Epithelial cell of prostate (primary cell): ENCODE measurements around the gene MSANTD2.

Experiments used
- DNase-seq: peaks from one replicate; pipeline ENCODE4 v3.0.0-alpha.2; 2011; ENCODE audit warnings: low read depth, low spot score
- H3K27ac ChIP-seq: fragments of 450-650 bp; 2 replicates; pipeline ENCODE4 v1.5.1; 2017; ENCODE audit warnings: mild to moderate bottlenecking

The MSANTD2 gene

DNA sequence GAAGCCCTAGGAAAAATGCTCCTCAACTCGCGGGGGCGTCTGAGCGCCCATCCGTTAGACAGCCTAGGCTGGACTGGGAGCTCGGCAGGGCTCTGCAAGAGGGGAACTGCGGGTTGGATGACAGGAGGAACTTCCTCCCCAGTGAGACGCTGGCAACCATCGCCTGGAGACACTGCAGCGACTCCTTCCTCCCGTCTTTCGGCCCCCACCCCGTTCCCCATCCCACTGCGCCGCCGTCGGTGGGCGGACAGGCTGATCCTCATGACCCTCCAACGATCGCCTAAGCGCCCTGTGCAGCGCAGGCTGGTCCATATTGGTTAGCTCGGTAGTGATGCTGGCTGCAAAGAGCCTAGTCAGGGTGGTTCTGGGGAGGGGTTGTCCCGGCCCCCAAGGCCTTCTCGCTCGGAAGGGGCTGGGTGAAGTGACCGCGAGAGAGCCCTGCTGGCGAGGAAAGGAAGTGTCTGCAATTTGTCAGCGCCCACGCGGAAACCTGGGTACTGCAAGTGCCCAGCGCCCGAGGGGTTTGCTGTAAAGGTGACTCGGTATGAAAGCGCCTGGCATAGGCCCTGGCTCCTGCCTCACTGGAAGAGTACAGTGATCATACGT is 59.8 kb downstream of the MSANTD2 start:
- no peak for DNase-seq
- no peak overlapping the region for H3K27ac ChIP-seq

DNA sequence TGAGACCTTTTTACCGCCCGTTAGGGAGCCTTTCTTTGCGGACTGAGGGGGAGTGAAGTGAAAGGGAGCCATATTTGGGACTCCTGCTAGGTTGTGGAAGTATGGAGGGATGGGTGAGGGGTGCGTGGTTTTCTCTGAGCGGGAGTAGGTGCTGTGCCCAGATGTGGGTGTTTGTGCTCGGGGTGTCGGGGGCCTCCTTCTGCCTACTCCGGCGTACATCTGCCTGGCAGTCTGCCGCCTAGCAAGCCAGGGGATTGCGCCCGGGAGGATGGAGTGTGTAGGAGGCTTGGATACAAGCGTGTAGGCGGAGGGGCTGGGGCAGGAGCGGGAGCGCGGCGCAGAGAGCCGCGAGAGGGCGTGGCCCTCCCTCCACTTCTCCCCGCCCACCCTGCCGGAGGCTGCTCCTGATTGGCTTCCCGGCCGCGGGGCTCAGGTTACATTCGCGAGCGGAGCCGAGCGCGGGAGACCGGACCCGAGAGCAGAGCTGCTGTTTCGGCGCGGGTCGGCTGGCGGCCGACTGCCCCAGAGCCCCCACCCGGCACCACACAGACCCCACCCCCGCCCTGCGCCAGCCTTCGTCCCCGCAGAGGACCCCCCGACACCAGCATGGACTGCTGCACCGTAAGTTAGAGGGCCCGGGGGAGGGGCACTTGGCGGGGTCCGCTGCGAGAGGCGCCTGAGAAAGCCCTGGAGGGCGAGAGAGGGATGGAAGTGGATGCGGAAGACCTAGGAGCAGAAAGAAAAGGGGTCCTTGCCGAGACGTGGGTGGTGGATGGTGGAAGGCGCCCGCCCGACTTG is 60.5 kb downstream of the MSANTD2 start, which contains the start of gene NRGN:
TSS of gene NRGN (plus strand) at position 464 of the 798 bp plus-strand sequence. CDS start at position 607, 143 bp downstream.
- DNase-seq, result no peak
- no peak within 1 kb of the TSS for H3K27ac ChIP-seq

- H3K27ac ChIP-seq, result no peak overlapping the region
- DNase-seq, result no peak
Observed at GRCh38 chr11:124738713-124739478, 61.3 kb downstream of the MSANTD2 start.

- DNase-seq, result no peak
- H3K27ac ChIP-seq, result no peak overlapping the region
Observed at GRCh38 chr11:124737638-124738305, 62.4 kb downstream of the MSANTD2 start.

DNA sequence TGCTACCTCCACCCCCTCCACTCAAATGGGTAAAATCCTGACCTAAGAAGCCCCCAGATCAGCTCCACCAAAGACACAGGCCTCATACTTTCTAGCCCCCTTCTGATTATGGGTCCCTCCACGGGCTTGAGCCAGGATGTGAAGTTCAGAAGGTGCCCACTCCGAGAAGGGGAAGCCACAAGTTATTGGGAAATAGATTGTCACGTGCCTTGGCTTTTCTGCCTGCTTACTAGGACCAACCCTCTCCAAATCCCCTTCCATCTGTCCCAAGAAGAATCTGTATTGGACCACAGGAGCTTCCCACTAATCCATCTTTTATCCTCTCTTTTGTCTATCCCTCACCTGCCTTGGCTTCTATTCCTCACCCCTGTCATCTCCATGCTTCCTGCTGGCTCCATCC is 63.5 kb downstream of the MSANTD2 start:
- no peak for DNase-seq
- no peak overlapping the region for H3K27ac ChIP-seq

GRCh38 chr11:124732230-124732629 is 68.0 kb downstream of the MSANTD2 start:
- DNase-seq, result no peak
- no peak overlapping the region for H3K27ac ChIP-seq

- no peak overlapping the region for H3K27ac ChIP-seq
- DNase-seq, result no peak
Observed at GRCh38 chr11:124729571-124729970, 70.6 kb downstream of the MSANTD2 start.

- DNase-seq, result no peak
- H3K27ac ChIP-seq, result no peak overlapping the region
Observed at GRCh38 chr11:124728134-124728533, 72.1 kb downstream of the MSANTD2 start.

GRCh38 chr11:124727474-124727873 is 72.7 kb downstream of the MSANTD2 start:
- no peak for DNase-seq
- H3K27ac ChIP-seq, result no peak overlapping the region

DNA sequence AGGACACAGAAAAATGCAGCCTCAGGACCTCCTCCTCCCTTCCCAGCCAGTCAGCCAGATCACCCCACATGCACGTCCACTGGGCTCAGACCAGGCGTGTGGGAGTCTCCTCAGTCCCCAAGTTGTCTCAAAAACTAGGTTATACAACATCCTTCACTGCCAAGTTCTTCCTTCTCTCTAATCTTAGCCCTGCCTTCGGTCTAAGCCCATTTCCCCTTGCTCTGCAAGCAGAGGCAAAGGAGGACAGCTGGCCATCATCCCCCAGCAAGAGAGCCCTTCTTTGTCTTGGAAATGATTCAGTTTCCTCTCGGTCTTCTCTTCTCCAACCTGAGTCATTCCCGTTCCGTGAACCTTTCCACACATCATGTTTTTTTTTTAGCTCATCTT is 74.5 kb downstream of the MSANTD2 start:
- no peak overlapping the region for H3K27ac ChIP-seq
- DNase-seq, result peak; percentile 14

- no peak overlapping the region for H3K27ac ChIP-seq
- no peak for DNase-seq
Observed at GRCh38 chr11:124724979-124725718, 75.1 kb downstream of the MSANTD2 start.

DNA sequence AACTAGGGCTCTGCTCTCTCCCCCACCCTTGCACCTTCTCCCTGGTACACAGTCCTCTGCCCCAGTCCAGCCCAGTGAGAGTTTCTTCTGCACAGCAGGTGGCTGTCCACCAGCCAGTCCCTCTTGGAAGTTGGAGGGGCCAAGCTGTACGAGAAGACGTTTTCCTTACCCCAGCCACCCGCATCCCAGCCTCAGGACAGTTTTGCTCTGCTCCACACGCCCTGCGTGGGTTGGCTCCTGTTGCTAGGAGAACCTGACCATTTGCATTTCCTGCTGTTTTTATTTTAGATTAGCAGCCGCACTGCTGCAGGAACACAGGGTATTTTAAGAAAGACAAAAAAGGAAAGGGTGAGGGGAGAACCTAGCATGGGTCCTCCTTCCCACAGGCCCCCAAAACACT is 78.0 kb downstream of the MSANTD2 start:
- H3K27ac ChIP-seq, result no peak overlapping the region
- DNase-seq, result no peak

DNA sequence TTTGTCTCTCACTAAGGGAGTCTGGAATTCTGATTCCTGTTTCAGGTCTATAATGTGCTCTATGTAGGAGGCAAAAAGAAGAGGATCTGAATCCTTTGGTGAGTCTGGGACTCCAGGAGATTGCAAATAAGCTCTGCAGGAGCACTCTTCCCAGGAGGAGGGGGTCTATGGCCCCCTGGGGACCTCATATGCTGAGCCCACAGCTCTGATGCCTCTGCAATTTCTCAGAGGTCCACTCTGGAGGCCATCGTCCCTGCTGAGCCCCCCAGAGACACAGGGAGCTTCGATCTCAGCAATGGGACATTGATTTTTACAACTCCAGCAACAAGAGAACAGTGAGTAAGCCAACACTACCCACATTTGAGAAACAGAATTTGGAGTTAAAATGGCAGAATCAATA is 80.7 kb downstream of the MSANTD2 start:
- no peak for DNase-seq
- no peak overlapping the region for H3K27ac ChIP-seq

- no peak for DNase-seq
- H3K27ac ChIP-seq, result no peak overlapping the region
Observed at GRCh38 chr11:124718801-124719200, 81.4 kb downstream of the MSANTD2 start.

GRCh38 chr11:124717786-124718651 is 82.2 kb downstream of the MSANTD2 start:
- no peak for DNase-seq
- no peak overlapping the region for H3K27ac ChIP-seq

DNA sequence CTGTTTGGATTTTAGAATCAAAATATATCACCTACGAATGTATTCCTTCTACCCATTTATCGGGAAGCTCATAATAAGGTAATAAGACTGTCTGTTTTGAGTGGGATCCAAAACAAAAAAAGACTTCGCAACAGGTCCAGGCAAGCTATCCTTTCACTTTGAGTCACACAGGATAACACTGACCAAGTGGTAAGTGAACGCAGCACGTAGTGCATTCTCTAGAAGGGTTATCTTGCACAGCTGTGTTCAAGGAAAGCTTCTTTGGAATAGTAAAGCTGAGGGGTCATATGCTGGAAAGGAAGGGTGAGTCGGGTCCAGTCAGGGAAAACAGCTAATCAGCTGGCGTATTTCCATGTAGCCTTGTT is 82.8 kb downstream of the MSANTD2 start:
- H3K27ac ChIP-seq, result peak overlapping the region; percentile 14

DNA sequence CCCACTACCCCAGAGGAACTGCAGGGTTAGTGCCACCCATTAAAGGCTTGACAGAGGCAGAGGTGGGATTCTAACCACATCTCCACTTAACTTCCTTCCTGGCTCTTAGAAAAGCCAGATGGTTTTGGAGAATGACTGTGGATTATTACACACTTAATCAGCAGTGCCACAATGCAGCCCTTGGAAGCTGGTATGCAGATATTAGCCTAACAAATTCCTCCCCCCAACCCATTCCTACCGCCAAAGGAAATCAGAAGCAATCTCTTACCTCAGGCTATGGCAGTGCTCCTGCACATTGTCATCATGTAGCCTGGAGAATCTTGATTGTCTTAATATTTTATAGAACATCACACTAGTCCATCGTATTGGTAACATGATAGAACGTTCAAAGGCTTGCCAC is 83.6 kb downstream of the MSANTD2 start:
- DNase-seq, result no peak
- H3K27ac ChIP-seq, result peak overlapping the region; percentile 14

More for the DNA sequence above, 82.8 kb downstream of the MSANTD2 start:
- peak; percentile 39 for DNase-seq
